ENCODE measurements around the gene LIG1. TPM values are rescaled to one million over a fixed set of nuclear protein-coding genes. Genes with fewer than 3 reads are reported as not detected.
A peak's percentile ranks its signal among the peaks of the same experiment; 100 is the strongest.

The LIG1 gene
- total and polyA plus RNA-seq, 9 of the 15 experiments (the other 6 are each of a cell fraction or from before 2014, with no cell fraction given): 9.6 to 114 (median 71.1) TPM

GRCh38 chr19:48206397-48207093 is 36.4 kb upstream of the LIG1 start (continued):
- no peak for TF ChIP-seq PBX2 (CRISPR knock-in tag; IDR thresholded peaks at IDR 0.05; ENCODE audit: low read depth)
- TF ChIP-seq PBX2 (tag; conservative IDR thresholded peaks at IDR 0.05; ENCODE audit: low read depth): 0 out of 2 replicates have a peak, but pooled peaks have one; percentile 12
- peak; percentile 92 for TF ChIP-seq PKNOX1 (IDR thresholded peaks at IDR 0.05)
- TF ChIP-seq POU5F1 (IDR thresholded peaks at IDR 0.05; ENCODE audit: borderline replicate concordance, low read depth, low read length, partially characterized antibody): no peak
- peak in 1 of 2 experiments; percentile 73 for TF ChIP-seq AFF1 (IDR thresholded peaks at IDR 0.05; ENCODE audit: low read depth in 1 of 2, partially characterized antibody in 2 of 2)
- TF ChIP-seq TRIM28 (IDR thresholded peaks at IDR 0.05): 0 out of 2 replicates have a peak, but pooled peaks have one; percentile 45
- TF ChIP-seq TGIF2 (CRISPR knock-in tag; IDR thresholded peaks at IDR 0.05): no peak
- peak in 1 of 2 experiments; percentile 86; a peak in 2 of 4 replicates for TF ChIP-seq MLLT1 (IDR thresholded peaks at IDR 0.05)
- peak; percentile 64 for TF ChIP-seq ATF3 (IDR thresholded peaks at IDR 0.05)
- no peak for TF ChIP-seq ATF3 (CRISPR knock-in tag; conservative IDR thresholded peaks at IDR 0.05)
- TF ChIP-seq PHB (CRISPR knock-in tag; IDR thresholded peaks at IDR 0.05): no peak
- TF ChIP-seq CSDE1 (IDR thresholded peaks at IDR 0.05): no peak
- TF ChIP-seq ZBTB34 (CRISPR knock-in tag; IDR thresholded peaks at IDR 0.05): no peak
- TF ChIP-seq ZNF253 (CRISPR knock-in tag; conservative IDR thresholded peaks at IDR 0.05): no peak
- TF ChIP-seq ZNF165 (CRISPR knock-in tag; IDR thresholded peaks at IDR 0.05; ENCODE audit: borderline replicate concordance): no peak

Data from K562 (cell line).